HFFc6 (cell line): ENCODE data around the gene ZNF761. TPM values are rescaled to one million over a fixed set of nuclear protein-coding genes. Genes with fewer than 3 reads are reported as not detected.
A peak's percentile ranks its signal among the peaks of the same experiment; 100 is the strongest.
"Not testable (repeated sequence)": the region's sequence is repeated elsewhere in the genome, so short reads cannot be mapped to it uniquely, and the experiment has no call there.

Experiments
- DNase-seq: peaks from one replicate; pipeline ENCODE4 v3.0.0-alpha.2; 2018
- H3K27ac Mint-ChIP-seq: 2 replicates; pipeline ENCODE4 v1.8.0; 2020; ENCODE audit warnings: mild to moderate bottlenecking, mixed read lengths
- H3K27me3 Mint-ChIP-seq: 2 replicates; pipeline ENCODE4 v1.8.0; 2021; ENCODE audit warnings: mild to moderate bottlenecking, moderate library complexity, mixed read lengths; ENCODE audit not compliant: insufficient read depth
- H3K36me3 Mint-ChIP-seq: 2 replicates; pipeline ENCODE4 v1.8.0; 2021; ENCODE audit warnings: low read depth, mixed read lengths
- H3K4me1 Mint-ChIP-seq: 2 replicates; pipeline ENCODE4 v1.8.0; 2020; ENCODE audit warnings: low read depth, mixed read lengths
- H3K4me3 Mint-ChIP-seq: 2 replicates; pipeline ENCODE4 v1.8.0; 2020; ENCODE audit warnings: mild to moderate bottlenecking, moderate library complexity, mixed read lengths
- H3K9me3 Mint-ChIP-seq: 2 replicates; pipeline ENCODE4 v1.8.0; 2020; ENCODE audit warnings: mild to moderate bottlenecking, mixed read lengths
- total RNA-seq, 6 experiments: library from RNA; stranded (reverse); fragmentation: NEBNext Ultra II Directional; extraction: Animal tissue kit (Norgen Biotek cat#: 25700); gene quantifications; 2 replicates in 1 of 6; 3 replicates in 5 of 6; pipeline ENCODE4 v1.2.3, GENCODE V29; 2021
- TF ChIP-seq, protein P1 (sequence below): fragments of 200-600 bp; sonication (generic); IDR thresholded peaks from 2 replicates; pipeline ENCODE4 v1.5.0; 2021; ENCODE audit warnings: antibody characterized with exemption, mild to moderate bottlenecking

Gene ZNF761
- total RNA-seq, 6 experiments from 2014 or later: 9.5 to 11.1 (median 10.0) TPM

DNA sequence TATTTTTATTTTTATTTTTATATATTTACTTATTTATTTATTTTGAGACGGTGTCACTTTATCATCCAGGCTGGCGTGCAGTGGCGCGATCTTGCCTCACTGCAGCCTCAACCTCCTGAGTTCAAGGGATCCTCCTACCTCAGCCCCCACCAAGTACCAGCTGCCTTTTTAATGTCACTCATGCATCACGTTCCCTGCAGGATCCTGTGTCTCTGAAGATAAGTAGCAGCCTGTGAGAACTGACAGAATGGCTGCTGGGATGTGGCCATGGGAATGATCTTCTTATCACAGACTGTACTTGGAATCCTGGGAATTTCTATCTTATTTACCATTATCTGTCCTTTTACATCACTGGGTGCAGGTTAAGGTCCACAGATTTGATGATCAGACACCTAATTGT is 9.2 kb upstream of the ZNF761 start:
- no peak overlapping the region for H3K27ac Mint-ChIP-seq
- TF ChIP-seq, protein P1, sequence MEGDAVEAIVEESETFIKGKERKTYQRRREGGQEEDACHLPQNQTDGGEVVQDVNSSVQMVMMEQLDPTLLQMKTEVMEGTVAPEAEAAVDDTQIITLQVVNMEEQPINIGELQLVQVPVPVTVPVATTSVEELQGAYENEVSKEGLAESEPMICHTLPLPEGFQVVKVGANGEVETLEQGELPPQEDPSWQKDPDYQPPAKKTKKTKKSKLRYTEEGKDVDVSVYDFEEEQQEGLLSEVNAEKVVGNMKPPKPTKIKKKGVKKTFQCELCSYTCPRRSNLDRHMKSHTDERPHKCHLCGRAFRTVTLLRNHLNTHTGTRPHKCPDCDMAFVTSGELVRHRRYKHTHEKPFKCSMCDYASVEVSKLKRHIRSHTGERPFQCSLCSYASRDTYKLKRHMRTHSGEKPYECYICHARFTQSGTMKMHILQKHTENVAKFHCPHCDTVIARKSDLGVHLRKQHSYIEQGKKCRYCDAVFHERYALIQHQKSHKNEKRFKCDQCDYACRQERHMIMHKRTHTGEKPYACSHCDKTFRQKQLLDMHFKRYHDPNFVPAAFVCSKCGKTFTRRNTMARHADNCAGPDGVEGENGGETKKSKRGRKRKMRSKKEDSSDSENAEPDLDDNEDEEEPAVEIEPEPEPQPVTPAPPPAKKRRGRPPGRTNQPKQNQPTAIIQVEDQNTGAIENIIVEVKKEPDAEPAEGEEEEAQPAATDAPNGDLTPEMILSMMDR: no peak
- peaks cover 10% of the 10 kb centered on the region for H3K36me3 Mint-ChIP-seq
- H3K27me3 Mint-ChIP-seq: no peaks in the 10 kb centered on the region
- H3K4me3 Mint-ChIP-seq: no peak overlapping the region
- H3K9me3 Mint-ChIP-seq: peaks cover 20% of the 10 kb centered on the region
- no peaks in the 10 kb centered on the region for H3K4me1 Mint-ChIP-seq
- no peak for DNase-seq

GRCh38 chr19:53423074-53423473 is 8.7 kb upstream of the ZNF761 start:
- H3K4me1 Mint-ChIP-seq, DNase-seq, H3K4me3 Mint-ChIP-seq, H3K27ac Mint-ChIP-seq, H3K27me3 Mint-ChIP-seq, H3K36me3 Mint-ChIP-seq: not testable (repeated sequence)
- peaks cover 16% of the 10 kb centered on the region; the same call in 1 of the 2 replicates for H3K9me3 Mint-ChIP-seq

GRCh38 chr19:53423680-53424079 is 8.1 kb upstream of the ZNF761 start:
- not testable (repeated sequence) for H3K27ac Mint-ChIP-seq, DNase-seq, H3K36me3 Mint-ChIP-seq, H3K4me3 Mint-ChIP-seq, H3K4me1 Mint-ChIP-seq, H3K27me3 Mint-ChIP-seq
- peaks cover 16% of the 10 kb centered on the region; the same call in 1 of the 2 replicates for H3K9me3 Mint-ChIP-seq
- TF ChIP-seq, protein P1: peak; percentile 57

- Mint-ChIP-seq H3K27ac (no peak overlapping the region), H3K36me3 (no peaks in the 10 kb centered on the region; the same call in 1 of the 2 replicates), H3K4me1 (no peaks in the 10 kb centered on the region), H3K4me3 (no peak overlapping the region), H3K9me3 (peaks cover 8% of the 10 kb centered on the region; the same call in 1 of the 2 replicates), H3K27me3 (peaks cover 5% of the 10 kb centered on the region; the same call in 1 of the 2 replicates)
- DNase-seq: peak; percentile 42
- TF ChIP-seq, protein P1: peak; percentile 88
Observed at GRCh38 chr19:53424968-53425597, 6.7 kb upstream of the ZNF761 start.

- peaks cover 5% of the 10 kb centered on the region; the same call in 1 of the 2 replicates for H3K27me3 Mint-ChIP-seq
- H3K27ac Mint-ChIP-seq: peak overlapping the region; percentile 88
- DNase-seq: peak; percentile 17
- peak overlapping the region; percentile 91 for H3K4me3 Mint-ChIP-seq
- peaks cover 5% of the 10 kb centered on the region; the same call in 1 of the 2 replicates for H3K9me3 Mint-ChIP-seq
- H3K4me1 Mint-ChIP-seq: peaks cover 24% of the 10 kb centered on the region
- TF ChIP-seq, protein P1: no peak
- H3K36me3 Mint-ChIP-seq: peaks cover 39% of the 10 kb centered on the region
Observed at GRCh38 chr19:53432088-53432661, 391 bp downstream of the ZNF761 start.

- H3K36me3 Mint-ChIP-seq: peaks cover 97% of the 10 kb centered on the region
- not testable (repeated sequence) for H3K27me3 Mint-ChIP-seq, DNase-seq, H3K27ac Mint-ChIP-seq, H3K4me3 Mint-ChIP-seq, H3K4me1 Mint-ChIP-seq
- peaks cover 70% of the 10 kb centered on the region for H3K9me3 Mint-ChIP-seq
Observed at GRCh38 chr19:53443809-53444208, 12.0 kb downstream of the ZNF761 start.

DNA sequence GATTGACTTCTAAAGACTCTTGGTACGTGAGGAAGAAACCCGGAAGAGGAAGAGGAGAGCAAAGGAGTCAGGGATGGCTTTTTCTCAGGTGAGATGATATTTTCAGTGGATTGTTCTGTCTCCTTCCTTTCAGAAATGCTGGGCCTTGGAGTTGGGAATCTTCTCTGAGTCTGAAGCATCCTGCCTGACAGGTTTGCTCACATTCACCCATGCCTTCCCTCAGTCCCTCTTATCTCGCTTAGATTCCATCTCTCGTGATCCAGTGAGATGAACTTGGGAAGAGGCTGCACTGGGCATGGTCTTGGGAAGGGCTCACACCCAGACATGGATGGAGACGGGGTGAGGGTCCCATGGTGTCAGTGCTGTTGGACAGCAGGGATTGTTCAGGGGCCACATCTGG is 15.4 kb downstream of the ZNF761 start:
- H3K4me1 Mint-ChIP-seq, H3K27ac Mint-ChIP-seq, H3K4me3 Mint-ChIP-seq, H3K27me3 Mint-ChIP-seq, DNase-seq: not testable (repeated sequence)
- peaks cover 98% of the 10 kb centered on the region for H3K36me3 Mint-ChIP-seq
- H3K9me3 Mint-ChIP-seq: peaks cover 82% of the 10 kb centered on the region
